ENCODE results near the gene CCDC7. TPM values are rescaled to one million over a fixed set of nuclear protein-coding genes. Genes with fewer than 3 reads are reported as not detected.
"Not testable (repeated sequence)": the region's sequence is repeated elsewhere in the genome, so short reads cannot be mapped to it uniquely, and the experiment has no call there.

CCDC7 gene
- total and polyA plus RNA-seq, 12 donors, result 1.8 to 31.2 (median 16.9) TPM

DNA sequence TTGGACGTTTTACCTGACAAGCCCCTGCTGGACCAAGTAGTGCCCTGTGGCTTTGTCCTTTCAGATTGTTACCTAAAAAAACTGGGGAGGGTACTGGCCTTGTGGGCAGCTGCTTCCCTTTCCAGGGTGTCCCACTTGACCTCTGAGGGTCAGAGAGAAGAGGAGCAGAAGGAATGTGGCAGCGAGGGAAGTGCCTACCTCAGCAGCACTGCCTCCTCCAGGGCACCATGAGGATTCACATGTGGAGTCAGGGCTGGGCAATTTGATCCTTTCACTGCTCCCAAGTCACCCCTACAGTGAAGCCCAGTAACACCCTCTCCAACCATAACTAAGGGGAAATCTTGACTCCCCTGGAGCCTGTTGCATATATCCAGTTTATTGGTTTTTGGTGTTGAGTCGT, 447.5 kb downstream of the CCDC7 start:
- Histone ChIP-seq H3K27ac (no peak overlapping the region), H3K4me3 (no peak overlapping the region), H3K36me3 (replicated peaks in 1 of 2) (peaks cover 0 to 12% of the 10 kb centered on the region in 2 donors), H3K27me3 (no peaks in the 10 kb centered on the region), H3K4me1 (replicated peaks in 1 of 2) (no peaks in the 10 kb centered on the region), H3K9me3 (replicated peaks in 1 of 3) (no peaks in the 10 kb centered on the region)
- DNase-seq, result no peak
- intact Hi-C loops (cut with DNase I), result no loop called here
- WGBS, 4 donors, result 70 to 80% (median 74%) methylated on average over 2 to 3 of the region's 3 CpGs
- TF ChIP-seq, protein P1, sequence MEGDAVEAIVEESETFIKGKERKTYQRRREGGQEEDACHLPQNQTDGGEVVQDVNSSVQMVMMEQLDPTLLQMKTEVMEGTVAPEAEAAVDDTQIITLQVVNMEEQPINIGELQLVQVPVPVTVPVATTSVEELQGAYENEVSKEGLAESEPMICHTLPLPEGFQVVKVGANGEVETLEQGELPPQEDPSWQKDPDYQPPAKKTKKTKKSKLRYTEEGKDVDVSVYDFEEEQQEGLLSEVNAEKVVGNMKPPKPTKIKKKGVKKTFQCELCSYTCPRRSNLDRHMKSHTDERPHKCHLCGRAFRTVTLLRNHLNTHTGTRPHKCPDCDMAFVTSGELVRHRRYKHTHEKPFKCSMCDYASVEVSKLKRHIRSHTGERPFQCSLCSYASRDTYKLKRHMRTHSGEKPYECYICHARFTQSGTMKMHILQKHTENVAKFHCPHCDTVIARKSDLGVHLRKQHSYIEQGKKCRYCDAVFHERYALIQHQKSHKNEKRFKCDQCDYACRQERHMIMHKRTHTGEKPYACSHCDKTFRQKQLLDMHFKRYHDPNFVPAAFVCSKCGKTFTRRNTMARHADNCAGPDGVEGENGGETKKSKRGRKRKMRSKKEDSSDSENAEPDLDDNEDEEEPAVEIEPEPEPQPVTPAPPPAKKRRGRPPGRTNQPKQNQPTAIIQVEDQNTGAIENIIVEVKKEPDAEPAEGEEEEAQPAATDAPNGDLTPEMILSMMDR (IDR thresholded peaks at IDR 0.05), result no peak
- no peak for TF ChIP-seq POLR2A (IDR thresholded peaks at IDR 0.05)

DNA sequence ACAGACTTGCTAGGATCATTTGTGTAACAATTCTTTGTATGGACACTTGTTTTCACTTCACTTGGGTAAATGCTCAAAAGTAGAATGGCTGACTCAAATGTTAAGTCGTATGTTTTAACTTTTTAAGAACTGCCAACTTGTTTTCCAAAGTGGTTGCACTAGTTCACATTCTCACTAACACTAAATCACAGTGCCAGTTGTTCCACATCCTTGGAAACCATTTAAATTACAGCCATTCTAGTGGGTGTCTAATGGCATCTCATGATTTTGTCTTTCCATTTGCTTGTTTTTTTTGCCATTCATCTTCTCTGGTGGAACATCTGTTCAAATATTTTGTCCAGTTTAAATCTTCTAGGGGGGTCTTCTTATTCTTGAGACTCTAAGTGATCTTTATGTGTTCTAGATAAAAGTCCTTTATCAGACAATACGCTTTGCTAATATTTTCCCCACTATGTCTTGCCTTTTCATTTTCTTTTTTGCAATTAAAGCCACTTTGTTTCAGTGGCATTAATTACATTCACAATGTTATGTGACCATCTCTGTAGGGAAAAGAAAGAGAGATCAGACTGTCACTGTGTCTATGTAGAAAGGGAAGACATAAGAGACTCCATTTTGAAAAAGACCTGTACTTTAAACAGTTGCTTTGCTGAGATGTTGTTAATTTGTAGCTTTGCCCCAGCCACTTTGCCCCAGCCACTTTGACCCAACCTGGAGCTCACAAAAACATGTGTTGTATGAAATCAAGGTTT, 448.1 kb downstream of the CCDC7 start:
- Histone ChIP-seq H3K27me3 (no peaks in the 10 kb centered on the region), H3K27ac (no peak overlapping the region), H3K9me3 (replicated peaks in 1 of 3) (no peaks in the 10 kb centered on the region), H3K36me3 (replicated peaks in 1 of 2) (peaks cover 0 to 18% of the 10 kb centered on the region in 2 donors), H3K4me1 (replicated peaks in 1 of 2) (no peaks in the 10 kb centered on the region), H3K4me3 (no peak overlapping the region)
- intact Hi-C loops (cut with DNase I), result no loop called here
- TF ChIP-seq POLR2A (IDR thresholded peaks at IDR 0.05), result no peak
- TF ChIP-seq, protein P1 (IDR thresholded peaks at IDR 0.05), result no peak
- WGBS, 4 donors, result 87 to 95% (median 90%) methylated on average over 2 of the region's 2 CpGs
- no peak for DNase-seq

- H3K27ac ChIP-seq; H3K9me3 ChIP-seq (replicated peaks in 1 of 3); intact Hi-C loops (cut with DNase I); H3K27me3 ChIP-seq; H3K4me1 ChIP-seq (replicated peaks in 1 of 2); H3K4me3 ChIP-seq; DNase-seq: not testable (repeated sequence)
- 86 to 93% (median 91%) methylated on average over 7 of the region's 7 CpGs for WGBS, 4 donors
- peaks cover 0 to 24% of the 10 kb centered on the region in 2 donors for H3K36me3 ChIP-seq (replicated peaks in 1 of 2)
These were observed 449.4 kb downstream of the CCDC7 start for GRCh38 chr10:32895200-32895968.

DNA sequence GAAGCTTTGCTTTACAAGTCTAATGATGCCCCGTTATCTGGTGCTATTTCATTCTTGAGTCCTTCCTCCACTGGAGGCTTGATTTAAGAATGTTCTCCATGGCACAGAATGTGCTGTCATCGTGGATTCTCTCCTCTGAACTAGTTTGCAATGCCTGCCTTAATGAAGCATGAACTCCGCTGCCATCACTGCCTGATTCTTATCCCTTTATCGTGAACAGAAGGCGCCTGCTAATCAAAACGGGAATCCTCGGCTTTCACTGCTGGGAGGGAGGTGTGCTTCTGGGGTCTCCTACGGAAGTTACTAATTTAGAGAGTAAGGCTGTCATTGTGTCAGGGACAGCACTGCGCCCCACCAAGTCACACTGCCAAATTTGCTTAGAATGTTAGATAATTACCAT, 455.9 kb downstream of the CCDC7 start:
- H3K4me1 ChIP-seq (replicated peaks in 1 of 2), result no peaks in the 10 kb centered on the region
- WGBS, 4 donors, result 89 to 94% (median 92%) methylated on average over 9 of the region's 9 CpGs
- H3K27me3 ChIP-seq, result no peaks in the 10 kb centered on the region
- no peak for DNase-seq
- H3K9me3 ChIP-seq (replicated peaks in 1 of 3), result no peaks in the 10 kb centered on the region
- no peak overlapping the region for H3K4me3 ChIP-seq
- intact Hi-C loops (cut with DNase I), result no loop called here
- peaks cover 0 to 29% of the 10 kb centered on the region in 2 donors for H3K36me3 ChIP-seq (replicated peaks in 1 of 2)
- TF ChIP-seq POLR2A (IDR thresholded peaks at IDR 0.05), result no peak
- TF ChIP-seq, protein P1 (IDR thresholded peaks at IDR 0.05), result no peak
- no peak overlapping the region for H3K27ac ChIP-seq

All from adrenal gland (tissue), 12 donors.